ENCODE data around the gene GART.

Gene GART

GRCh38 chr21:33543505-33544129 lies 1.7 kb upstream of the GART start:
- Histone ChIP-seq H4K20me1 (ENCODE audit: insufficient read depth, low read length, poor library complexity, severe bottlenecking) (peaks cover 57% of the 10 kb centered on the region), H3K9ac (ENCODE audit: low read depth, low read length, poor library complexity, severe bottlenecking) (peak overlapping the region; percentile 100), H3K79me2 (ENCODE audit: insufficient read depth, low read length) (peaks cover 95% of the 10 kb centered on the region), H2AFZ (ENCODE audit: low read length) (peak overlapping the region; percentile 75), H3K4me1 (ENCODE audit: insufficient read depth, low read length, poor library complexity, severe bottlenecking) (peaks cover 39% of the 10 kb centered on the region), H3F3A (ENCODE audit: low read depth) (peaks cover 9% of the 10 kb centered on the region), H3K9me2 (replicated peaks; ENCODE audit: low read depth, low read length) (no peaks in the 10 kb centered on the region), H3K36me3 (ENCODE audit: insufficient read depth, low read length) (peaks cover 15% of the 10 kb centered on the region), H3K27me3 (ENCODE audit: insufficient read depth, low read length, poor library complexity, severe bottlenecking) (no peaks in the 10 kb centered on the region), H3K4me3 (ENCODE audit: low read length, poor library complexity, severe bottlenecking) (peak overlapping the region; percentile 94), H3K4me2 (ENCODE audit: low read depth, low read length, poor library complexity, severe bottlenecking) (peak overlapping the region; percentile 89), H3K9me3 (ENCODE audit: insufficient read depth, low read depth, low read length) (no peaks in the 10 kb centered on the region)
- TF ChIP-seq CTCF (conservative IDR thresholded peaks at IDR 0.05; ENCODE audit: low read length) (no peak), EZH2phosphoT487 (IDR thresholded peaks at IDR 0.05; ENCODE audit: borderline replicate concordance) (no peak)

GRCh38 chr21:33542640-33543504 lies 955 bp upstream of the GART start, which contains the start of gene SON:
TSS of gene SON (plus strand) at chr21:33543038. CDS start at chr21:33543093, 55 bp downstream.
- Histone ChIP-seq H4K20me1 (ENCODE audit: insufficient read depth, low read length, poor library complexity, severe bottlenecking) (peaks cover 50% of the 10 kb centered on the region), H3K4me2 (ENCODE audit: low read depth, low read length, poor library complexity, severe bottlenecking) (peak within 1 kb of the TSS; percentile 89), H3K9ac (ENCODE audit: low read depth, low read length, poor library complexity, severe bottlenecking) (peak within 1 kb of the TSS; percentile 100), H3K79me2 (ENCODE audit: insufficient read depth, low read length) (peaks cover 92% of the 10 kb centered on the region), H2AFZ (ENCODE audit: low read length) (peak within 1 kb of the TSS; percentile 82), H3K27me3 (ENCODE audit: insufficient read depth, low read length, poor library complexity, severe bottlenecking) (no peaks in the 10 kb centered on the region), H3K4me3 (ENCODE audit: low read length, poor library complexity, severe bottlenecking) (peak within 1 kb of the TSS; percentile 94), H3K4me1 (ENCODE audit: insufficient read depth, low read length, poor library complexity, severe bottlenecking) (peaks cover 33% of the 10 kb centered on the region), H3K36me3 (ENCODE audit: insufficient read depth, low read length) (peaks cover 8% of the 10 kb centered on the region; the same call in 1 of the 2 replicates), H3F3A (ENCODE audit: low read depth) (peaks cover 9% of the 10 kb centered on the region), H3K9me2 (replicated peaks; ENCODE audit: low read depth, low read length) (no peaks in the 10 kb centered on the region), H3K9me3 (ENCODE audit: insufficient read depth, low read depth, low read length) (no peaks in the 10 kb centered on the region)
- no peak for TF ChIP-seq CTCF (conservative IDR thresholded peaks at IDR 0.05; ENCODE audit: low read length)
- no peak for TF ChIP-seq EZH2phosphoT487 (IDR thresholded peaks at IDR 0.05; ENCODE audit: borderline replicate concordance)

- Histone ChIP-seq H3K9me3 (ENCODE audit: insufficient read depth, low read depth, low read length) (no peaks in the 10 kb centered on the region), H3K4me1 (ENCODE audit: insufficient read depth, low read length, poor library complexity, severe bottlenecking) (peaks cover 27% of the 10 kb centered on the region), H2AFZ (ENCODE audit: low read length) (peak overlapping the region; percentile 82; the same call in 1 of the 2 replicates), H3K9ac (ENCODE audit: low read depth, low read length, poor library complexity, severe bottlenecking) (peak overlapping the region; percentile 100), H3K4me2 (ENCODE audit: low read depth, low read length, poor library complexity, severe bottlenecking) (peak overlapping the region; percentile 86), H3K9me2 (replicated peaks; ENCODE audit: low read depth, low read length) (no peaks in the 10 kb centered on the region), H4K20me1 (ENCODE audit: insufficient read depth, low read length, poor library complexity, severe bottlenecking) (peaks cover 37% of the 10 kb centered on the region), H3F3A (ENCODE audit: low read depth) (peaks cover 9% of the 10 kb centered on the region), H3K79me2 (ENCODE audit: insufficient read depth, low read length) (peaks cover 76% of the 10 kb centered on the region), H3K36me3 (ENCODE audit: insufficient read depth, low read length) (peaks cover 12% of the 10 kb centered on the region; the same call in 1 of the 2 replicates), H3K4me3 (ENCODE audit: low read length, poor library complexity, severe bottlenecking) (peak overlapping the region; percentile 94), H3K27me3 (ENCODE audit: insufficient read depth, low read length, poor library complexity, severe bottlenecking) (no peaks in the 10 kb centered on the region)
- TF ChIP-seq CTCF (conservative IDR thresholded peaks at IDR 0.05; ENCODE audit: low read length) (no peak), EZH2phosphoT487 (IDR thresholded peaks at IDR 0.05; ENCODE audit: borderline replicate concordance) (no peak)
Measured at GRCh38 chr21:33541105-33541711, 709 bp downstream of the GART start.

Data from Loucy (cell line).